Liver (tissue), 3 donors: ENCODE data around the gene CPNE9.

Source experiments
- ATF3 ChIP-seq: IDR thresholded peaks from 2 replicates; pipeline ENCODE4 v1.6.1; 2016; ENCODE audit warnings: antibody characterized with exemption
- CTCF ChIP-seq: fragments of 150-350 bp; IDR thresholded peaks from 2 replicates; pipeline ENCODE4 v1.5.1; 2017; ENCODE audit warnings: improper control_type of control experiment, low read depth, low read length; ENCODE audit not compliant: missing input control
- REST ChIP-seq: IDR thresholded peaks from 2 replicates; pipeline ENCODE4 v1.6.1; 2016; ENCODE audit warnings: antibody characterized with exemption, mild to moderate bottlenecking
- YY1 ChIP-seq: IDR thresholded peaks from 2 replicates; pipeline ENCODE4 v1.6.1; 2016; ENCODE audit warnings: antibody characterized with exemption, mild to moderate bottlenecking
- donor health status: healthy.
- donor health status: healthy.

- TF ChIP-seq CTCF (no peak), YY1 (no peak), REST (no peak), ATF3 (no peak)
Observed at GRCh38 chr3:9743548-9743947, 39.9 kb downstream of the CPNE9 start.
